Pancreas (tissue), 10 donors: ENCODE data around the gene DLX4. TPM values are rescaled to one million over a fixed set of nuclear protein-coding genes. Genes with fewer than 3 reads are reported as not detected.

Source experiments
- ATAC-seq, 4 donors: fragments of 200-7000 bp; cut with Tn5 transposase; one replicate each; pipeline versions ENCODE4 v1.8.0 to v1.9.1; 2020; ENCODE audit warnings: mild to moderate bottlenecking in 4 of 4, moderate library complexity in 4 of 4
- DNase-seq, 6 donors: peaks; one replicate each; pipeline ENCODE4 v3.0.0-alpha.2; 2020
- FAIRE-seq: peaks from 2 replicates; lab custom pipeline; 2012; peaks lifted over from hg19 to GRCh38; lab: Jason Lieb, UNC
- H3K27ac ChIP-seq, 4 donors: fragments of 200-600 bp; sonication (generic); 1 replicate in 3 of 4; 2 replicates in 1 of 4; pipeline versions ENCODE4 v1.5.0 to v1.8.0; 2020
- H3K27me3 ChIP-seq, 4 donors: fragments of 200-600 bp; one replicate each; pipeline ENCODE4 v1.8.0; 2021
- H3K36me3 ChIP-seq, 3 donors: fragments of 200-600 bp; sonication (generic) in 1 of 3; one replicate each; pipeline versions ENCODE4 v1.5.0 to v1.8.0; 2020 to 2021
- H3K4me1 ChIP-seq, 3 donors: fragments of 200-600 bp; one replicate each; pipeline ENCODE4 v1.8.0; 2021
- H3K4me3 ChIP-seq, 4 donors: fragments of 200-600 bp; sonication (generic) in 2 of 4; one replicate each; pipeline versions ENCODE4 v1.5.0 to v1.8.0; 2020 to 2021
- H3K9me3 ChIP-seq, 4 donors: fragments of 200-600 bp; one replicate each; pipeline ENCODE4 v1.8.0; 2021
- WGBS, 2 donors: extraction: QIAGEN DNeasy Blood & Tissue Kit; methylation state at CpG; one replicate each; pipeline ENCODE4 v1.1.7; 2013; 5-methylcytosine and 5-hydroxymethylcytosine counted together
- intact Hi-C, 3 donors: fragments of 100-400 bp; cut with DNase I; formaldehyde crosslinking; loops; one replicate each; pipeline versions ENCODE4 v1.11.1 to v1.14.2; 2022
- polyA plus RNA-seq, 2 donors: library from polyadenylated mRNA; stranded (reverse); fragments of 200-250 nt; gene quantifications; one replicate each; pipeline ENCODE4 v1.2.3, GENCODE V29; 2013
- total RNA-seq, 6 donors: library from RNA; stranded (reverse); fragmentation: NEBNext Ultra II Directional in 4 of 6; extraction: Animal tissue kit (Norgen Biotek cat#: 25700) in 4 of 6; gene quantifications; one replicate each; pipeline versions ENCODE4 v1.2.1 to v1.2.4, GENCODE V29; 2021 to 2023
- TF ChIP-seq, protein P1 (sequence below), 4 donors: fragments of 200-600 bp; sonication (generic) in 3 of 4; IDR thresholded peaks; one replicate each; pipeline versions ENCODE4 v1.5.0 to v1.8.0; 2021; ENCODE audit warnings: antibody characterized with exemption in 4 of 4
- donor health status: healthy with polysubstance abuse.
- donor health status: DM: no; HTN: no; CAD: no; lungs with moderate emphysema.
- donor health status: DM: no; HTN: no; CAD: no.
- donor health status: control.
- donor health status: control.
- donor health status: Bipolar disorder and iron deficiency.
- donor health status: DM: yes; HTN: yes; CAD: no.
- donor health status: DM: no; HTN: no; CAD: no.
- donor health status: DM: no; HTN: no; CAD: no.
- donor health status: DM: yes; HTN: yes; CAD: no.

The DLX4 gene
- total and polyA plus RNA-seq, 8 donors = 0.16 to 0.30 (median 0.23) TPM; not detected in 3

DNA sequence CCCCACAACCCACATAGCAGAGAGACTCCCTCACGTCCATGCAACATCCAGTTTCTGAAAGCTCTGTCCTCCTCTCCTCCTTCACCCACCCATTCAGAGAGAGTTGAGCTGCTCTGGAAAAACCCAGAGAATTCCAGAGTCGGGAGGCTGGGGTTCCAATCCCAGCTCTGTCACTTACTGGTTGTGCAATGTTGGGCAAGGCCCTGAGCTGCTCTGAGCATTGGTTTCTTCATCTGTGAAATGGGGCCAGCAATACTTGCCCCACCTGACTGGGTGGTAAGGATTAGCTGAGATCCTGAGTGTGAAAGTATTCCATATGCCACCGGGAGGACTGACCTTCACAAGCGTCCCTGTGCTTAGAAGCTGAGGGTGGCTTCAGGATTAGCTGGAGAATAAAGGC, 12.2 kb upstream of the DLX4 start:
- Histone ChIP-seq H3K9me3 (no peaks in the 10 kb centered on the region), H3K27ac (no peak overlapping the region), H3K4me1 (no peaks in the 10 kb centered on the region), H3K4me3 (no peak overlapping the region), H3K27me3 (no peaks in the 10 kb centered on the region), H3K36me3 (no peaks in the 10 kb centered on the region)
- no peak for ATAC-seq
- 40 to 46% methylated on average over 4 of the region's 4 CpGs for WGBS, 2 donors
- DNase-seq = no peak
- FAIRE-seq = no peak
- TF ChIP-seq, protein P1, sequence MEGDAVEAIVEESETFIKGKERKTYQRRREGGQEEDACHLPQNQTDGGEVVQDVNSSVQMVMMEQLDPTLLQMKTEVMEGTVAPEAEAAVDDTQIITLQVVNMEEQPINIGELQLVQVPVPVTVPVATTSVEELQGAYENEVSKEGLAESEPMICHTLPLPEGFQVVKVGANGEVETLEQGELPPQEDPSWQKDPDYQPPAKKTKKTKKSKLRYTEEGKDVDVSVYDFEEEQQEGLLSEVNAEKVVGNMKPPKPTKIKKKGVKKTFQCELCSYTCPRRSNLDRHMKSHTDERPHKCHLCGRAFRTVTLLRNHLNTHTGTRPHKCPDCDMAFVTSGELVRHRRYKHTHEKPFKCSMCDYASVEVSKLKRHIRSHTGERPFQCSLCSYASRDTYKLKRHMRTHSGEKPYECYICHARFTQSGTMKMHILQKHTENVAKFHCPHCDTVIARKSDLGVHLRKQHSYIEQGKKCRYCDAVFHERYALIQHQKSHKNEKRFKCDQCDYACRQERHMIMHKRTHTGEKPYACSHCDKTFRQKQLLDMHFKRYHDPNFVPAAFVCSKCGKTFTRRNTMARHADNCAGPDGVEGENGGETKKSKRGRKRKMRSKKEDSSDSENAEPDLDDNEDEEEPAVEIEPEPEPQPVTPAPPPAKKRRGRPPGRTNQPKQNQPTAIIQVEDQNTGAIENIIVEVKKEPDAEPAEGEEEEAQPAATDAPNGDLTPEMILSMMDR (IDR thresholded peaks at IDR 0.05) = no peak
- intact Hi-C loops = no loop called here

DNA sequence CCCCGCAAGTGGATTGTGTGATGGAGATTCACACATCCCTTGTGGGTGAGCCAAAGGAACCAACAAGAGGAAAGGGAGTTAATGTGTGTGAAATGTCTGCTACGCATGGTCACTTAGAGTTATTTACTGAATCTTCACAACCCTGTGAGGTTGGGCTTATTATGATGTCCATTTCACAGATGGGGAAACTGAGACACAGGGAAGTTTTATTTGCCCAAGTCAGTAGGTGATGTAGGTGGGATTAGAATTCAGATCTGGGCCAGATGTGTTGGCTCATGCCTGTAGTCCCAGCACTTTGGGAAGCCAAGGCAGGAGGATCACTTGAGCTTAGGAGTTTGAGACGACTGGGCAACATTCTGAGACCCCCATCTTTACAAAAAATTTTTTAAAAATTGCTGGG, 11.6 kb upstream of the DLX4 start:
- TF ChIP-seq, protein P1 (IDR thresholded peaks at IDR 0.05) = no peak
- intact Hi-C loops = no loop called here
- H3K9me3 ChIP-seq = no peaks in the 10 kb centered on the region
- H3K27ac ChIP-seq = no peak overlapping the region
- no peak for DNase-seq
- no peak overlapping the region for H3K4me3 ChIP-seq
- ATAC-seq = no peak
- H3K27me3 ChIP-seq = no peaks in the 10 kb centered on the region
- FAIRE-seq = no peak
- H3K36me3 ChIP-seq = no peaks in the 10 kb centered on the region
- H3K4me1 ChIP-seq = no peaks in the 10 kb centered on the region
- WGBS, 2 donors = 82 to 89% methylated on average over 3 of the region's 3 CpGs

DNA sequence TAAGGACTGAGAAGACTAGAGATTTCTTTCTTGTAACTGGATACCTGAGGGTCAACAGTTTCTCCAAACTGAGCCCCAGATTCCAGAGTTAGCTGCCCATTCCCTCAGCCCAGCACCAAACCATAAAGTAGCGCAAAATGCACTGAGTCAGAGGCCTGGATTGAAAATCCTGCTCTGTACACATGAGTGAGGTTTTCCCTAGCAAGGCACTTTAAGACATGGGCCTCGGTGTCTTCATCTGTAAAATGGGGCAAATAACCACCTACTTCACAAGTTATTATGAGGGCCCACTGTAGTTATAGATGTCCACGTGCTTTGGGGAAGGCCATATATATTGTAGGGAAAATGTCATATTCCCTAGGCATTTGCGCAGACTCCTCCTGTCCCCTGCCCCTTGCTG, 10.3 kb upstream of the DLX4 start:
- TF ChIP-seq, protein P1 (IDR thresholded peaks at IDR 0.05) = no peak
- FAIRE-seq (no peak), ATAC-seq (no peak), DNase-seq (no peak)
- Histone ChIP-seq H3K27ac (no peak overlapping the region), H3K4me1 (no peaks in the 10 kb centered on the region), H3K36me3 (no peaks in the 10 kb centered on the region), H3K27me3 (peaks cover 0 to 1% (median 0%) of the 10 kb centered on the region in 4 donors), H3K9me3 (no peaks in the 10 kb centered on the region), H3K4me3 (no peak overlapping the region)
- intact Hi-C loops = no loop called here
- 93 to 96% methylated on average over 4 of the region's 4 CpGs for WGBS, 2 donors

DNA sequence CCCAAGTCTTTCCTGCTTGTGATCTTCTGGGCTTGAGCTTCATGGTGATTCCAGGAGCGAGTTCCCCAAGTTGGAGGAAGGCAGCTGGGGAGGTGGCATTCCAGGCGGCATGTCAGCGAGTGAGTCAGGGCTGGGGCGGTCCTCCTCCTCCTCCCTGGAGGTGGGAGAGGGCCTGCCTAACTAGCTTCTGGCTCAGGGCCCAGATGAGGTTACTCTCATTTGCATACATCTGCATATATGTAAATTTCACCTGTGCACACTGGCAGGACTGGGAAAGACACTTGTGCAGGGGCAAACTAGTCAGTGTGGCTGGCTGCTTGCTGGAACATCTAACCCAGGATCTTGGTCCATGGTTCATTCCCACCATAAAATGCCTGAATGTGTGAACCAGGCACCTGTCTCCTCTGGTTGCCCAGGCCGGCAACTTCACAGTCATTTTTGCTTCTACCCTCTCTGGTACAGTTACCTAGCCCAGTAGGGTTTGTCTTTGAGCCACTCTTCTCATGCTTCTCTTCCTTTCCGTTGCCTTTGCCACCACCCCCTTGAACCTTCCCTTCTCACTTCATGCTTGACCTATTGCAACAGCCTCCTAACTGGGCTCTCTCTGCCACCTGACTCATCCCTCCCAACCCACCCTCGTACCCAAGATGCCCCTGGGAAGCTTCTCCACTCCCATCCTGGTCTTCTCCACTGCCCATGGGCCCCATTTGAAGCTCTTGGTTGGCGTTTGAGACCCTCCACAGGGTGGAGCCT, 9.6 kb upstream of the DLX4 start:
- FAIRE-seq (no peak), DNase-seq (no peak), ATAC-seq (no peak)
- Histone ChIP-seq H3K27ac (no peak overlapping the region), H3K4me3 (no peak overlapping the region), H3K36me3 (no peaks in the 10 kb centered on the region), H3K4me1 (no peaks in the 10 kb centered on the region), H3K27me3 (peaks cover 0 to 6% (median 2%) of the 10 kb centered on the region in 4 donors), H3K9me3 (no peaks in the 10 kb centered on the region)
- 75 to 76% methylated on average over 8 of the region's 8 CpGs for WGBS, 2 donors
- intact Hi-C loops = no loop called here
- TF ChIP-seq, protein P1 (IDR thresholded peaks at IDR 0.05) = no peak

DNA sequence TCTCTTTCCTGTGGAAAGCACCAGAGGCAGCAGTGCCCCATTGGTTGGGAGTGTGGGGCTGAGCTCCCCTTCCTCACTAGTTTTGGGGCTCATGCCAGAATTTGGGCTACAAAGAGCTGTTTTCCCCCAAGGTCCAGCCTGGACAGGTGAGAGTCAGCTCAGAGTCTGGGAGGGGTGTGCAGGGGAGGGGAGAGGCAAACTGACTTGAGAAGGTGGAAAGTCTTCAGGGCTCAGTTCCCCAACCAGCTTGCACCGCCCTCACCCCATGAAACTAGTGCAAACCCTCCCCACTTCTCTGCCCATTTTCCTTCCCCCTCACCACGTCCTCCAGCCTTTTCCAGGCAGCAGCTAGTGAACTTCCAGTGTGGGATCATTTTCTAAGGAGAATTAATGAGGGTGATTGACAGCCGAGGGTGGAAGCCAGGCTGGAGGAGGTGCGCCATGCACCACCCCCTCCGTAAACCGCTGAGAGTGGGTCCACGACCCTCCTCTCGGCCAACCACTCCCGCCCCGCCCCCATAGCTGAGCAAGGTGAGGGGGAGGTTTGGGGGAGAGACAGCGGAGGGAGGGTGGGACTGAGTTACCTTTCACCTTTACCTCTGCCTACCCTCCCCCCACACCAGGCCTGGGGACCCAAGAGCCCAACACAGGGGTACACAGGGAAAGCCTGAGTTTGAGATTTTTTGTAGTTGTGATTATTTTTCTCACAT, 6.2 kb upstream of the DLX4 start:
- intact Hi-C loops = no loop called here
- Histone ChIP-seq H3K4me3 (no peak overlapping the region), H3K27me3 (peaks cover 0 to 29% (median 7%) of the 10 kb centered on the region in 4 donors), H3K9me3 (no peaks in the 10 kb centered on the region), H3K4me1 (no peaks in the 10 kb centered on the region), H3K36me3 (no peaks in the 10 kb centered on the region), H3K27ac (no peak overlapping the region)
- FAIRE-seq (no peak), ATAC-seq (no peak), DNase-seq (no peak)
- 27 to 29% methylated on average over 11 of the region's 11 CpGs for WGBS, 2 donors
- TF ChIP-seq, protein P1 (IDR thresholded peaks at IDR 0.05) = no peak
